ENCODE measurements around the gene NRIP1.

Gene NRIP1

DNA sequence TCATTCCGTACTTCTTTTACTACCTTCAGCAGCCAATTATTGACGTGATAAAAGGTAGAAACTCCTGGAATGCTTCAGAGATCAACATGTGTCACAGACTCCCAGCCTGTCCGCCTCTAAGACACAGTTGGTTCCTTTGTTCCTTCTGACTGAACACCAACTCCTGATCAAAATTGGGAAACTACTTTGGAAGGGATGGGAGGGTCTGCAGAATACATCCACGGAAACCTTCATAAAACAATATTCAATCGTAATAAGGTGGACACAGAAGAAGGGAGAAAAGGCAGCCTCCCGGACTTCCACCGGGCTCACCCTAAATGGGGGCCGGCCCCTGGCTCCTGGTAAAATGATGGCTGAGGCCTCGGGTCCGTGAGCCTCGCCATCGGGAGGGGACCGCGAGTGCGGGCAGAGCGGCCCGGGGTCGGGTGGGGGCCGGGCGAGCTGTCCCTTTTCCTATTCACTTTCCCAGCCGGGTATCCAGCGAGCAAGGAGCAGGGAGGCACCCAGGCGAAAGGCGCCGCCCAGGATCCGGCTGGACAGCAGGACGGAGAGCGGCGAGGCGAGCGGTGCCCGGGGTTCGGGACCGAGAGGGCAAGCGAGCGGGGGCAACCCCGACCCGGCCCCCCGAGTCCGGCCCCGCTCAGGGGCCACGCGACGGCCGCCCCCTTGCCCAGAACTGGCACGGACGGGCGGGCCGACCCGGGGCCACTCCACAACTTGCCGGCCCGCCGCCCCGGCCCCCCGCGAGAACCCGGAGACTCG lies 805 bp downstream of the NRIP1 start:
- DNase-seq = peak; percentile 10

DNA sequence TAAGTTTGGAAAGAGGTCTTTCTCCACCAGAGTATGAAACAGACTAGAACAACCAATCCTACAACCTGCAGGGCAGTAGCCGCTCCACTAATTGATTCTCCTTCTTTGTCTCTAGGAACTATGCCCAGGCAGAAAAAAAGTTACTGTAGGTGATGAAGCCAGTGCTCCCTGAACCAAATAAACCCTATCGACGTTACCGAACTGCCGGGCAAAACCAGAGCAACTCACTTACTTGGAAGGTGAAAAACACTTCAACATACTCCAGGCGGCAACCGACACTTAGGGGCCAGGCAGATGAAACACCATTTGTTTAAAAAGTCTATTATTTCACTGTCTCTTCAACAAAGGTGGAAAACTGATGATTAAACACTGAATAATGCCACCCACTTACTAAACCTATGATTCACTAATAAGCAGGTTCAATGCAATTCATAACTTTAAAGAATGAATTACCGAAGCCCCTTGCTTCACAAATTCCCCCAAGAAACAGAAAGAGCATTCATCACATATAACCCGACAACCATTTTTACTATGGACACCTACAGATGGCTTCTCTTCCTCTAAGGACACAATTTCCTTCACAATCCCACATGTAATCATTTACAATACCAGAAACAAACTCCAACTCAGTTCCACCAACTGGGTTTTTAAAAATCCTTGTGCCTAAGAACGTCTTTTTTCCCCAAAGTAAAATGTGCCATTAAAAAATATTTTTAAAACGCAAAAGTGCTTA lies 1.6 kb downstream of the NRIP1 start:
- peak; percentile 18 for DNase-seq

DNA sequence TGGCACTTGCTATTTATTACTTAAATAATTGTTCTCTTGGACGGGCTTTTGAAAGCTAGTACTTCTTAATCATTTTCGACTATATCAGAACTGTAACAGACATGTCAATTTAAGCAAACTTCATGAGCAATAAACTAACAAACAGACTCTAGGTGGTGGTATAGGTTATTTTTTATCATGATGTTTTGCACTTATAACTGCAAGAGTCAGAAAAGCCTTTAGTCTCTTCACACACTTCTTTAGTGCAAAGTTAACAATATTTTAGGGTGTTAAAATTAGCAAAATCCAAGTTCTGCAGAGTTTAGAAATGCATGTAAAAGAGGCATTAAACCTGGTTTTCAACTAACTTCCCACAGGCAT lies 2.2 kb downstream of the NRIP1 start:
- DNase-seq = no peak

DNA sequence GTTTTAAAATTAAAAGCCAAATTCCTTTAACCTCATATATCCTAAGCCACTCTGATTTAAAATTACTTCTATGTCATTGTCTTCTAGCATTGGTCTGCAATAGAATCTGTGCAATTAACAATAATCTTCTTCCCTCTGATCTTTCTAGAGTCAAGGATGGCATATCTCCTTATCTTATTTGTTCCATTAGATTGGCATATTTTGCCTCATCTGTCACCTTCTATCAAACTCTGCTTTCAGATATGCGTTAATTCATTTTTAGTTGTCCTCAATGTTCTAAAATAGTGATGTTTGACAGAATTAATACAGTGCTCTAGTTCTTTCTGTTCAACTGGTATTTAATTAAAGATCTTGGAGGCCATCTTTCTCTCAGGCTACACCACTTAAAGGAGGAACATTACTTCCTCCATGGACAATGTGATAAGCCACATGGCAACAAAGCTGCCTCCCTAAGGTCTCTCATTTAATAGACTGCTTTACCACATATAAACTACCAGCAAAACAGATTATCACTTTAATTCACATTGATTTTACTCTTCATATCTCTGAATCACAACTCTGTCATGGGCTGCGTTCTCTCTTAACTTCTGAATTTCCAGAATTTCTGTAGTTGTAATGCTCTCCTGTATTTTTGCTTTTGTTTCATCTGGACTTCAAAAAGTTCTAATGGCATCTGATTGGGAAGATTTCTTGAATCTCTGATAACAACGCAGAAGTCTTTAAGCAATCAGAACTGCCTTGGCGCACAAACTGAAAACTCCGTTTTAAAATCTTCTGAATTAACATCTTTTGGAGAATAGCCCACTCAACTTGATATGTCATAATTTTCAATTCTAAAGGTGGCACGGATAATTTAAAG lies 2.8 kb downstream of the NRIP1 start:
- no peak for DNase-seq

DNA sequence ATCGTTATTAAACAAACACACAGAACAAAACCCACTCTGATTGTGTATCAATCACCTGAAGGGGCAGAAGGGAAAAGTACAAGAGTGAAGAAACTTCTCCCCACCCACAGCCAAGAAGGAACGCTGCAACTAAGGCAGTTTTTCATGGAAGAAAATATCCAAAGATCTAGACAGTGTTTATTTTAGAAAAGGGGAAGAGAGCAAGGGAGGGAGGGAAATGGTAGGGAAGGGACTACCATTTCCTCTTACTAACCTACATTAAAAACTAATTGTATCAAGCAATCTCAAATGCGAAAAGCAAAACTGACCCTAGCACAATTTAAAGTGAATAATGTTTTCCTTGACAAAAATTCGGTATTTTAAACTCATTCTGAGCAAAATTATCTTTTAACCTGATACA lies 3.5 kb downstream of the NRIP1 start:
- no peak for DNase-seq

DNA sequence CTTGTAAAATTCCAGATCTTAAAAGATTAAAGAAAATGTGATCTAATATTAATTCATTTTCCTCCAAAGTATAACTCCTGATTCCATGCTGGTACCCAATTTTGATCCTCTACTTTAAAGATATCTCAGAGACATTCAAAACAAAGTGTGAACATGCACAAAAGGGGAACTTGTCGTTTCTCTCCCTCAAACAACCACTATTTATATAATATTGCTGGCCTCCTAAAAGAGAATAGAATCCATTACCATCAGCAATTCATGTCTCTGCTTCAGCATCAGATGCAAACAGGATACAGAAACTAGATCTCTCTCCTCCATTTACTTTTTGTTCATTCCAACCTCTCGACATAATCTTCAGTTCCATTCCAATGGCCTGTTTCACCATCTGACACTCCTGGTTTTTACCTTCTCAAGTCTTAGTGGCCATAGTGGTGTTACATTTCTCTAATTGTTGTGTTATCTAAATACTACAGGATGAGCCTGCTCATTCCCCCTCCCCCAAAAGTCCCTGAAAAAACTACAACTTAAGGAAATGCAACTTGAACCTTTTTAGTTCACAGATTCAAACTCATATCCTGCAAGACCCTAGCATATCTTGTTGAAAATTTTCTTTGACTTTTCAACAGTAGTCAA lies 4.1 kb downstream of the NRIP1 start:
- no peak for DNase-seq

DNA sequence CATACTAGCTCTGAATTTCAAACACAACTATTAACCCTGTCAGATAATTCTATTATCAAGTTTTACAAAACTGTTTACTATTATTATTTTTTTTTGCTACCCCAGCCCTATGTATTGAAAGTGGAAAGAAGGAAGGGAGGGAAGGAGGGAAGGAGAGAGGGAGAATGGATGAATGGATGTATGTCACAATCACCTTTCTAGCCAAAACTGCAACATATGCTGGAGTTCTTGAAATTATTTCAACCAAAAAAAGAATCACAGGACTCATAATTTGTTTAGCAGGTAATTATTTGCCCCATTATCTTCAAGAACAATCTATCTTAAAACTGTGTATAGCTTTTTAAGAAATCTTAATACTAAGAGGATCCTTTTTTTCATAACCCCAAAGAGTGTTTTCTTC lies 5.4 kb downstream of the NRIP1 start:
- DNase-seq = no peak

DNA sequence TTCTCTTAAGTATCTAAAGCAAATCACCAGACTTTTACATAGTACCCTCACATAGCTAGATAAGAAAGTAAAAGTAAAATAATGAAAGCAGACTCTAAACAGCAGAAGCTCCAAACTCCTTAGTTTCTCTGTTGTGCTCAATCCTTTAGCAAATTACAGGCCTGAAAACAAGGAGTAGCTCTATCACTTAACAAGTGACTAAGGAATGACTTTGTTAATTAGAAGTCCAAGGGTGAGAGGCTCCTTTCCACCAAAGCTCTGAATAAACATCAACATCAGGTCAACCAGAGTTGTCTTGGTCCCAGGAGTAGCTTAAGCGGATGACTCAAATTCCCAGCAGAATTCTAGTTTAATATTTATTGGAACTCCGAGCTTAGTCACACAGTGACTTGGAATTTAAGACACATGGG lies 5.9 kb downstream of the NRIP1 start:
- DNase-seq = no peak

DNA sequence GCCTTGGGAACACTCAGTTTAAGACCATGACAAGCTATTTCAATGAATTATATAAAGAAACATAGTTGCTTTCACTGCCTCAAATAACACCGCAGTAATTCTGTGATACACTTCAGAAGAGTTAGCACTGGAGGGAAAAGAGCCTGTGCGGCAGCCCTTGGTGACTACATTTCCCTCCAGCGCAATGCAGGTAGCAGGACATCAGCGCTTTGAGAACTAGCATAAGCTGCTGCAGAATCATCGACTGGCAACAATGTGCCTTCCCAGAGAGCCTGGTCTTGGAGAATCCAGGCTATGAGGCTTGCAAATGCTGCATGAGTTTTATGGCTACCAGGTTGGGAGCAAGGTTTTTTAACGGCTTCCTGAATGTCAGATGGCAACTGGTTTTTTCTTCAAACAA lies 7.5 kb downstream of the NRIP1 start:
- no peak for DNase-seq

DNA sequence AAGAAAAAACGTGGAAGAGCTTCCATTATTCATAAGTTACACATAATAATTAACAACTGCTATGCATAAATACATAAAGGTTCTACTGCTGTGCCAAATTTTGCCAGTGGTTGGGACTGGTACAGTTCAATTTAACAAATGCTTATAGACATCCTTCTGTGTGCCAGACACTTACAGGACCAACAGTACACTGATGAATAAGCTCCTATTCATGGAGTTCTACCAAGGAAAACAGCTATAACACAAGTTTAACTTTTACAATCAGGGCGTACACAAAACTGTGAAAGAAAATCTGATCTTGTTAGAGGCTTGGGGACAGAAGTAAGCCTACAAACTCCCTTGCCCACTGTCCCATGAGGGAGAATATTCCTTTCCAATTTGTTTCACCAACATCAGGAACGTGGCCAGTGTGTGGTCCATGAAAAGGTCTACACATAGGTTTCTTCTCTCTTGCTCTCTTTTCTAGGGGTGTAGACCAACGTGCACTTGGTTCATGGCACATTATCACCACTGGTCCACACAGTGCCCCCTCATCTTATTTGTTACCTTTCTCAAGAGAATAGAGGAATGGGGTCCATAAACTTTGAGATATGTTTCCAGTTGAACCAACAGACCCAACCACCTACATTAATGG lies 10.1 kb downstream of the NRIP1 start:
- DNase-seq = no peak

DNA sequence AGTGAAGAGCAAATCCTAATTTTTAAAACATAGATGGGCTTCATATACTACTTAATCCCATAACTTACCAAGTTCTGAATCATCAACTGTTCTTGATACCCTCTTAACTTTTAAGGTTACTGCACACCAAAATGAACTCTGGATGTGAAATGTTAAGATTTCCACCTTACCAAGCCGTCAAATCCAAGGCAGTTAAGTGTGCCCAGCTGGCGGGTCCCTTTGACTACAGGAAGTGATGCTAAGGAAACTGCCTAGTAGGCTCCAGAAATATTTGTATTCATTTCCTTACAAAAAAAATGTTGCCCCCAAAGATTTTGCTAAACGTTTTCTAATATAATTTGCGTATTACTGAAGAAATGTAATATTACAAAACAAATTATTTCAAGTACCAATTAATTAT lies 10.7 kb downstream of the NRIP1 start:
- DNase-seq = no peak

DNA sequence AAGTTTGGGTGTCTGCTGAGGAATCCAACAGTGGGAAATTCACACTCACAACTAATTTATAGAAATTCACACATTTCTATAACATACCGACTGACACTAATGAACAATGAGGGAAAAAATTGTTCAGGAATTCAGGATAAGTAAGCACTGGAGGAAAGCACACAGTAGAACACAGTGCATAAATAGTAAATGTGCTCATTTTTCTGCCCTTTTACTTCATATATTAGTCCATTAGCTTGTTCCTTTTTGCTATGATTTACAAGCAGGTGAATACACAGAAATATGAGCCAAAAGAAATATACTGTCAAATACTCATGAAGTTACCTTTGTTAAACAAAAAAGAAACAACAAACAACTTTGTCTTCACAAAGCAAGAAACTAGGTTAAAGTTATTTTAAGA lies 11.3 kb downstream of the NRIP1 start:
- DNase-seq = no peak

DNA sequence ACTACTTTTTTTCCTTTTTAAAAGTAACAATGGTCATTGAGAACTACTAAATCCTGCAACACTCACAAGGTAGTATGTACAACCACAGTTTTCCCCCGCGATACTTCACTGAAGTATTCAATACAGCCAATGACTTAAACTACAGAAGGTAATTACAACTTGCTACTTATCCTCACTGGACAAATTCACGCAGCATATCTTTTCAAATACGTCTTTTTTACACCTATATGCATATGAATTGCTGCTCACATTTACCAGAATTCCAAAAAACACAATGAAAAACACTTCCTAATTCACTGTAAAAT lies 12.4 kb downstream of the NRIP1 start:
- DNase-seq = no peak

DNA sequence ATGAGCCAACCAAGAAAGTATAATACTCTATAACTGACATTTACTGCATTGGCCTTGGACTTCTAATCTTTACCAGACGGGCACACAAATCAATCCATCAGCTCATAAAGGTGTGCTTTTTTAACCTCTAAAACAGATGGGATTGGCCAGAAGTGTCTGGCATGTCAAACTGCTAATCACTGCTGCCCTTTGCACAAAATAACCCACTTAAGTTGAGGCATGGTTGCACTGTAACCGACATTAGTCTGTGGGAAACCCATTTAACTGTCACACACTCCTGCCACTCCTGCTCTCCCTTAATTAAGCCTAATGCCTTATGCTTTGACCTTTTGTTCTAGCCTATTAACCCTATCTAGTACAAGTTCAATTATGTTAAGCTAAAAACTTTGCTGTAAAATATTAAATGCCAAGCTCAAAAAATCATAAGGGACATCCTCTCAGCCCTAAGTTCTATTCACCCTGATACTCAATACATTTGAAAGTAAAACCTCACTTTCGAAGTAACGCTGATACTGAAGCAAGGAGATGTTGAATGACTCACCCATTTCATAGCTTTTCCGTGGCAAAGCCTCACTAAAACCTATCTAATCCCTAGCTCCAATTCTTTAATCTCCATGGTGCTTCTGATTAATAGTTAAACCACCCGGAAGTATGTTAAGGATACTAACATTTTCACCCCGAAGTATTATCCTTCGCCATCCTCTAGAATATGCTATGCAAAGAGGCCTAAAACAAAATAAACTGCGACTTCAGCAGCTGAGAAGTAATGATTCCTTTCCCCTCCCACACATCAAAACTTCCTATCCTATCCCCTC lies 12.9 kb downstream of the NRIP1 start:
- no peak for DNase-seq

DNA sequence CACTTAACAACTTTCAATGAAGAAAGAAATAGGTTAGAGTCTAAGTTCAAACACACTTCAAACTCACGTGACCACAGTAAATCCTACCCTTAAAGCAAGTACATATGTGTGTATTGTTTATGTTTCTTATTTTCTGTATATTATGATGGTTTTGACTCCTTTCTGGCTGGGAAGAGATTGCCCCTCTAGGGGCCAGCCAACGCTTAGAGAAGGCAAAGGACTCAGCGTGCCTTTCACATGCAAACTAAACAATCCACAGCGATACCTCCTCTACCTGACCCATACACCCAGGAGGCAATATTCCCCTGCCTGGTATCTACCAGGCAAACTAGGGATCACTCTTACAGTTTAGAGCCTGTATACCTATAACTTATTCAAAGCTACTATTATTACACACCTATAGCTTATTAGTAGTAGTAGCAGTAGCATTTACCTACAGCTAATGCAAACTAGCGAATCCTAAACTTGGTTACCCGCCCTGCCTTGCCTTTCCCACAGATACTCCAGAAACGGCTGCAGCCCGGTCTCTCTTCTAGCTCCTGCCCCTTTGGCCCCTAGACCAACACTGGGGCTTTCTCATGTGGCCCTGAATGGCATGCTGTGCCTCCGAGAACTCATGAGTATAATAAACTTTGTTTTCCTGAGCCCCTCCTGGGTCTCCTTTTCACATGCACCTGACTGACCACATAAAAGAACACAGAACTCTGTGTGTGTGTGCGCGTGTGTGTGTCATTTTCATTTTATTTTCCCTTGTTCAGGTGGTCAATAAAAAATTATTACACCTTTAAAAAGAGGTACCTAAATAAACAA lies 14.0 kb downstream of the NRIP1 start:
- DNase-seq = no peak

DNA sequence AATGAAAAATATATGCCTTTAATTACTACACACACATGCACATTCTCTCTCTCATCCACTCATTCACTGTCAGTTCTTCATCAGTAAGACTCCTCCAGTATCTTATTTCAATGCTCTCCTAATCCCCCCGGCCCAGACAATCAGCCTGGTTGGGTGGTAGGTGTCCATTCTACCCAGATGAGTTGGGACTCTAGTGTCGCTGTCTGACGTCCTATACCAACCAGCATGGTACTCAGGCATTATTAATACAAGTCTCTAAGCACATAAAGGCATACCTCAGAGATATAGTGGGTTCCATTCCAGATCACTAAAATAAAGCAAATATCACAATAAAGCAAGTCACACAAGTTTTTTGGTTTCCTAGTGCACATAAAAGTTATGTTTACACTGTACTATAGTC lies 19.8 kb downstream of the NRIP1 start:
- no peak for DNase-seq

DNA sequence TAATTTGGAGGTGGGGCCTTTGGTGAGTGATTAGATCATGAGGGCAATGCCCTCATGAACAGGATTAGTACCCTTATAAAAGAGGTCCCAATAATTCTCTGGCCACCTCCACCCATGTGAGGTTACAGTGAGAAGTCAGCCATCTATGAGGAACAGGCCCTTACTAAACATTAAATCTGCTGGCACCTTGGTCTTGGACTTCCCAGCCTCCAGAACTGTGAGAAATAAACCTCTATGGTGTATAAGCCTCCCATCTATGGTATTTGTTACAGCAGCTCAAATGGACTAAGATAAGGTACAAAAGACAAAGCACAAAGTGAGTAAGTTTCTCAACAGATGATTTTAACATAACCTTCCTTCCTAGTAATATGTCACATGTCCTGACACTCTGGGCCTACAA lies 22.3 kb downstream of the NRIP1 start:
- no peak for DNase-seq

DNA sequence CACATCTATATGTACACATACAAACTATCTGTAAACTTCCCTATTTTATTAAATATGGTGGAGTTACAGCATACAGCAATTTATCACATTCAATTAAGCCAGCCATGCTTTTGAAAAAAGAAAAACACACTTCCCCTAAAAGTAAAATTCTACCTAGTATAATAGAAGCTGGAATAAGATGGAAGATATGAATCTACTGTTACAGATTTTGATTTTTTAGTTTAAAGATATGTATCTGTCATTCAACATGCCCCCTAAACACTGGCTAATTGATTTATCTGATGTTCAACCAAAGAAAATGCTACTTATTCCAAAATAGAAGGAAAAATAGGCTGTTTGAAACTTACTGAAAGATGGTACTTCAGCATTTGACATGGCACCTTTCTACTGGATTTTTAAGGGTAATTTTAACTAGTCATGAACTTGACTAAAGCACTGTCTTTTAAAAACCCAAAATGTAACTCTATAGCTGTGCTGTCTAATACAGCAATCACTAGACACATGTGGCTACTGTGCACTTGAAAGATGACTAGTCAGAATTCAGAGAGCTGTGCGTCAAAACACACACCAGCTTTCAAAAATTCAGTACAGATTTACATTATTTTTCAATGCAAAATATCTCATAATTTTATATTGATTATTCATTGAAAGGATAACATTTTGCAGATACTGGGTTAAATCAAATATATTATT lies 25.0 kb downstream of the NRIP1 start:
- DNase-seq = no peak

DNA sequence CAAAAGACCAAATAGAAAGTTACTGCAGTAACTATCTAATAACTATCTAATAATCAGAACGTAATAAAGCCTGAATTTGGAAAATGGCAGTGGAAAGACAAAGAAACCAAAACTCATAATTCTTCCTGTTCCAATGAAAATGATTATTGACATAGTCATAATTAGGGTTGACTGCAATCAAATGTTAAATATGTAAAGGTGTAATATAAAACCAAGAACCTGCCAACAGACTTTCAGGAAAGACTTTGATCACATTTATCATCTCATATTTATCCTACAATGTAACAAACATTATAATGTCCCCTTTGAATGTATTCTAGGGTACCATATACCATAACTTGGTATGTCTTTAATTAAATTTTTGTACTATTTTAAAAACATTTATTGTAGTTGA lies 26.9 kb downstream of the NRIP1 start:
- DNase-seq = no peak

DNA sequence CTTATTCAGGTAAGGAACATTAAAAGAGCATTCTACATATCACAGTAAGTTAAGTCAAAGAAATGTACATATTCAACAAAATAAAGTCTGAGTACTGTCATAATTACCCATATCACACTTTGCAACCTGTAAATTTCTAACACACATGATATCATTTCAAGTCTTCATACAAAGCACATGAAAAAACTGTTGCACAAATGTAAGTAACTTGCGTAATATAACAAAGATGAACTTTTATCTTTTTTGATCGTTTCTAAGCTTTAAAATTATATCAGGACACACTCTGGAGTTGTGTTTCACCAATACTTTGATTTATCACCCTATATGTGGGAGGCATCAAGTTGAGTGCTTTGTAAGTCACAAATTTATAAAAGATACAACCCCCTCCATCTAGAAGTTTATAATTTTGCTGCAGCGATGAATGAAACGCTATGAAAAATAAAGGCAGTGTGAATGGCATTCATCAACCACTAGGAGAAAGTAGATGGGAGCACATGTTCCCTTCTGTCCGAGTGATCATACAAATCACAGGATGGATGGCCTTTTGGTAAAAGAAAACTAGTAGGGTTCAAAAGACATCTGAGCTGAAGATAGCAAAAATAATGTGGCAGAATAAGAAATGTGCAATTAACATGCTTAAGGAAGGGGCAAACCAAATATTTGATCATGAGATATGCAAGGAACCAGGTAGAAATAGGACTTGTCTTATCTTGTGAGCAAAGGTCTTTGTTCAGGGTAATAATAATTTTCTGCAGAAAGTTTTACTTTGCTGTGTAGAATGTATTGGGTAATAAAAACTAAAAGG lies 27.5 kb downstream of the NRIP1 start:
- DNase-seq = no peak

Data from CD4-positive, alpha-beta T cell treated with Interleukin-6 for 4 hours (primary cell).